Melanocyte of skin (primary cell): ENCODE data around the gene SLC26A11. TPM values are rescaled to one million over a fixed set of nuclear protein-coding genes. Genes with fewer than 3 reads are reported as not detected.

Experiments
- total RNA-seq, 2 donors: library from RNA; depleted of rRNA; stranded (reverse); fragments of >200 nt; gene quantifications; 2 replicates each; pipeline ENCODE4 v1.2.3, GENCODE V29; 2012

The SLC26A11 gene
- 10 to 100 TPM in 1 of 2 donors, 1 to 10 TPM in 1; 8.3 to 12.0 TPM for total RNA-seq

DNA sequence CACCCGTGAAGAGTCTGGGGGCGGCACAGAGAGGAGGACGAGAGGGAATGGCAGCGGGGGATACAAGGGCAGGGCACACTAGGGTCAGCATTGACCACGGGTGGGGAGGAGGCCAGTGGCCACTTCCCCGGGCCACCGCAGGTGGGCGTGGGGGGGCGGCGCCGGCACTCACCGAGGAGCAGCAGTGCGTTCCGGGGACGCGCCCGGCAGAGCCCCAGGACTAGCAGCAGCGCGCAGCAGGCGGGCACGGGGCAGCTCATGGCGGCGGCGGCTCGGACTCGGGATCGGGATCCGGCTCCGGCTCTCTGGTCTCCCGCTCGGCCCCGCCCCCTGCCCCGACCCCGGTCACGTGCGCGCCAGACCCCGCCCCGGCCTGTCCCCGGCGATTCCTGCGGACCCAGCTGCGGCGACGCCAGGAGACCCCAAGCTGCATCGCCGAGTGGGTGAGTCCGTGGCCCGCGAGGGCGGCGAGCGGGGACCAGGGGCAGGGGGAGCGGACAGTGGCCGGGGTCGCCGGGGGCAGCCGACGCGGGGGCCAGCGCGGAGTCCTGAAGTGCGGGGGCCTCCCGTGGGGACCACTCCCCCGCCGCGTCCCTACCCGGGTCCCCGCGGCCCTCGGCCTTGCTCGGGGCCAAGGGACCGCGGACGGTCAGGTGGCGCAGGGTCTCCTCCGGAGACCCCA is at the start of gene SLC26A11, which contains the start of gene SGSH:
Gene SLC26A11, plus strand, starts transcription at position 374 of the 682 bp plus-strand sequence. CDS start 1,134 bp downstream, outside the sequence.
Gene SGSH, minus strand, starts transcription at position 280 of the 682 bp plus-strand sequence. Its CDS starts 20 bp downstream, at position 260.

DNA sequence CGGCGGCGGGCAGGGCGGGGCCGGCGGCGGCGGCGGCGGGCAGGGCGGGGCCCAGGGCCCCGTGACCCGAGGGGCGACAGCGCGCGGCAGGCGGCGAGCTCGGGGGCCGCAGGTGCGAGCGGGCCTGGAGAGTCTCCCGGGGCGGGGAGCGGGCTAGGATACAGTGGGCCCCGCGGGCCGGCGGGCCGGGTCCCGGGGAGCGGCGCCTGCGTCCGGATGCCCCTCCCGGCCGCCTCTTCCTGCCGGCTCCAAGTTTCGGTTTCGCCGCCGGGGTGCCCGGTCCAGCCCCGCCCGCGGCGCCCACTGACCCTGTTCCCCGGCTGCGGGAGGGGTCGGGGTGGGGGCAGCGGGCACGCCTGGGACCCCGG is 40.5 kb downstream of the SLC26A11 start, which contains the start of gene RNF213:
Gene RNF213, plus strand, starts transcription at position 62 of the 368 bp plus-strand sequence. CDS start 2,830 bp downstream, outside the sequence.

Other genes starting within 250 kb of the SLC26A11 start
- gene TBC1D16, start 184.6 kb upstream of the SLC26A11 start, total RNA-seq = 100 to 1,000 TPM; 470 to 488 TPM
- gene CCDC40, start 183.8 kb upstream of the SLC26A11 start, total RNA-seq = 1 to 10 TPM; 3.0 to 3.1 TPM
- 10 to 100 TPM; 20.3 to 61.6 TPM for gene GAA, start 118.8 kb upstream of the SLC26A11 start, total RNA-seq
- gene EIF4A3, start 73.3 kb upstream of the SLC26A11 start, total RNA-seq = 100 to 1,000 TPM in 1 of 2 donors, 10 to 100 TPM in 1; 84.0 to 126 TPM
- 1 to 10 TPM; 3.0 to 6.5 TPM for gene CARD14, start 50.4 kb upstream of the SLC26A11 start, total RNA-seq
- gene SGSH, start 94 bp upstream of the SLC26A11 start, total RNA-seq = 10 to 100 TPM; 12.0 to 22.0 TPM
- 100 to 1,000 TPM; 430 to 498 TPM for gene RNF213, start 40.4 kb downstream of the SLC26A11 start, total RNA-seq
- 10 to 100 TPM; 15.7 to 19.3 TPM for gene ENDOV, start 194.7 kb downstream of the SLC26A11 start, total RNA-seq